NT2/D1 (cell line): ENCODE results near the gene PTPRB.

Source experiments
- SUZ12 ChIP-seq: IDR thresholded peaks from 2 replicates; pipeline ENCODE4 v1.6.1; 2011; ENCODE audit not compliant: insufficient read length, insufficient read depth; ENCODE audit errors: extremely low read depth
- YY1 ChIP-seq: IDR thresholded peaks from 2 replicates; pipeline ENCODE4 v1.6.1; 2011; ENCODE audit not compliant: insufficient read length, insufficient read depth
- ZNF274 ChIP-seq: IDR thresholded peaks from 2 replicates; pipeline ENCODE4 v1.6.1; 2011; ENCODE audit warnings: mild to moderate bottlenecking, low read depth, low read length

- no peak for TF ChIP-seq SUZ12
- TF ChIP-seq YY1 = no peak
- TF ChIP-seq ZNF274 = no peak
These were observed 154.5 kb downstream of the PTPRB start for GRCh38 chr12:70482764-70483163.
